ENCODE data around the gene AP1S1. TPM values are rescaled to one million over a fixed set of nuclear protein-coding genes. Genes with fewer than 3 reads are reported as not detected.

AP1S1 gene
- total and polyA plus RNA-seq, 2 of the 13 experiments (the other 11 are each of a cell fraction or from before 2014, with no cell fraction given): 57.5 to 68.1 TPM

- no peak for TF ChIP-seq ZNF282 (IDR thresholded peaks at IDR 0.05; ENCODE audit: partially characterized antibody)
- no peak for TF ChIP-seq USF2 (IDR thresholded peaks at IDR 0.05; ENCODE audit: low read depth, low read length)
- TF ChIP-seq USF2 (CRISPR knock-in tag; IDR thresholded peaks at IDR 0.05; ENCODE audit: borderline replicate concordance): no peak
- no peak for TF ChIP-seq SMYD3 (CRISPR knock-in tag; IDR thresholded peaks at IDR 0.05)
- TF ChIP-seq ZNF768 (CRISPR knock-in tag; IDR thresholded peaks at IDR 0.05): peak; percentile 42; the same call in 1 of the 2 replicates
- no peak for TF ChIP-seq PRDM4 (CRISPR knock-in tag; IDR thresholded peaks at IDR 0.05; ENCODE audit: borderline replicate concordance)
- no peak for TF ChIP-seq THAP8 (CRISPR knock-in tag; IDR thresholded peaks at IDR 0.05; ENCODE audit: borderline replicate concordance)
- TF ChIP-seq ZNF839 (CRISPR knock-in tag; IDR thresholded peaks at IDR 0.05; ENCODE audit: borderline replicate concordance): no peak
- no peak; the same call in 1 of the 2 replicates for TF ChIP-seq SMC3 (IDR thresholded peaks at IDR 0.05; ENCODE audit: low read length)
- peak; percentile 56; the same call in 1 of the 2 replicates for TF ChIP-seq ATF7-NPFF (CRISPR knock-in tag; IDR thresholded peaks at IDR 0.05; ENCODE audit: low read depth)
- peak; percentile 30; the same call in 1 of the 2 replicates for TF ChIP-seq SAP130 (CRISPR knock-in tag; IDR thresholded peaks at IDR 0.05; ENCODE audit: low read depth)
- peak; percentile 7; the same call in 1 of the 2 replicates for TF ChIP-seq FOSL2 (CRISPR knock-in tag; IDR thresholded peaks at IDR 0.05)
- TF ChIP-seq THAP11 (CRISPR knock-in tag; IDR thresholded peaks at IDR 0.05): 0 out of 2 replicates have a peak, but pooled peaks have one; percentile 28
- 0 out of 2 replicates have a peak, but pooled peaks have one; percentile 23 for TF ChIP-seq ZNF446 (CRISPR knock-in tag; IDR thresholded peaks at IDR 0.05)
- TF ChIP-seq RARG (CRISPR knock-in tag; IDR thresholded peaks at IDR 0.05; ENCODE audit: low read depth): no peak
- TF ChIP-seq ZKSCAN1 (IDR thresholded peaks at IDR 0.05; ENCODE audit: low read length): no peak
- 0 out of 2 replicates have a peak, but pooled peaks have one; percentile 38 for TF ChIP-seq ZNF280B (CRISPR knock-in tag; IDR thresholded peaks at IDR 0.05; ENCODE audit: borderline replicate concordance)
- no peak for TF ChIP-seq ZSCAN25 (CRISPR knock-in tag; IDR thresholded peaks at IDR 0.05)
- no peak for TF ChIP-seq ZNF101 (CRISPR knock-in tag; IDR thresholded peaks at IDR 0.05; ENCODE audit: borderline replicate concordance, low read depth)
Observed at GRCh38 chr7:101169838-101170551, 15.7 kb downstream of the AP1S1 start (continued).

All from HepG2 (cell line).